Kidney (tissue), 14 donors: Measurements from ENCODE around the gene ACER3. TPM values are rescaled to one million over a fixed set of nuclear protein-coding genes. Genes with fewer than 3 reads are reported as not detected.

Experiments
- DNase-seq, 5 donors: peaks; one replicate each; pipeline ENCODE4 v3.0.0-alpha.2; 2013 to 2020
- FAIRE-seq: peaks from 2 replicates; lab custom pipeline; 2012; peaks lifted over from hg19 to GRCh38; lab: Jason Lieb, UNC
- H3K27ac ChIP-seq, 2 donors: one replicate each; pipeline ENCODE4 v1.7.0; 2013; ENCODE audit warnings: low read depth in 2 of 2, low read length in 2 of 2, inconsistent platforms in 1 of 2
- H3K27me3 ChIP-seq: one replicate; pipeline ENCODE4 v1.7.1; 2013; ENCODE audit warnings: low read length, inconsistent platforms; ENCODE audit not compliant: control insufficient read depth, insufficient read depth
- H3K36me3 ChIP-seq, 3 donors: one replicate each; pipeline versions ENCODE4 v1.7.0 to v1.7.1; 2013; ENCODE audit warnings: low read length in 3 of 3, control low read depth in 1 of 3, inconsistent platforms in 1 of 3; ENCODE audit not compliant: insufficient read depth in 3 of 3, control insufficient read depth in 2 of 3
- H3K4me1 ChIP-seq, 3 donors: one replicate each; pipeline versions ENCODE4 v1.7.0 to v1.7.1; 2013; ENCODE audit warnings: low read length in 3 of 3, inconsistent platforms in 1 of 3, low read depth in 1 of 3; ENCODE audit not compliant: control insufficient read depth in 2 of 3, insufficient read depth in 2 of 3
- H3K4me3 ChIP-seq, 3 donors: one replicate each; pipeline versions ENCODE4 v1.7.0 to v1.8.1; 2013; ENCODE audit warnings: low read length in 3 of 3, control low read depth in 1 of 3, inconsistent platforms in 1 of 3
- H3K9ac ChIP-seq, 3 donors: one replicate each; pipeline versions ENCODE4 v1.7.0 to v1.7.1; 2013; ENCODE audit warnings: low read length in 3 of 3, control low read depth in 1 of 3, inconsistent platforms in 1 of 3
- H3K9me3 ChIP-seq, 3 donors: one replicate each; pipeline versions ENCODE4 v1.7.0 to v1.7.1; 2013; ENCODE audit warnings: low read length in 3 of 3, control low read depth in 1 of 3, inconsistent platforms in 1 of 3; ENCODE audit not compliant: control insufficient read depth in 2 of 3, insufficient read depth in 1 of 3
- intact Hi-C: fragments of 100-400 bp; cut with DNase I; formaldehyde crosslinking; loops from one replicate; pipeline ENCODE4 v1.11.1; 2022
- polyA plus RNA-seq: library from polyadenylated mRNA; stranded (reverse); fragments of 350-450 nt; fragmentation: Illumina TruSeq; extraction: RNeasy Lipid Tissue Mini Kit (QIAGEN cat#74804); gene quantifications from one replicate; pipeline ENCODE4 v1.2.3, GENCODE V29; 2014; ENCODE audit warnings: low read depth, low replicate concordance; ENCODE audit not compliant: insufficient read depth
- total RNA-seq: library from RNA; stranded (reverse); fragmentation: NEBNext Ultra II Directional; extraction: Animal tissue kit (Norgen Biotek cat#: 25700); gene quantifications from one replicate; pipeline ENCODE4 v1.2.1, GENCODE V29; 2021
- TF ChIP-seq, protein P1 (sequence below): IDR thresholded peaks from 3 replicates; pipeline ENCODE4 v1.5.1; 2012; ENCODE audit warnings: mild to moderate bottlenecking, moderate library complexity, borderline replicate concordance; ENCODE audit not compliant: insufficient read depth; ENCODE audit errors: extremely low read depth
- donor health status: control.
- donor health status: control.
- donor health status: control.
- donor health status: control.
- donor health status: control.
- donor health status: DM: yes; HTN: yes; CAD: no.
- donor health status: Normal renal cell carcinoma (clear cell type).

Gene ACER3
- total and polyA plus RNA-seq, 2 donors from 2014 or later = 5.9 to 35.3 TPM

DNA sequence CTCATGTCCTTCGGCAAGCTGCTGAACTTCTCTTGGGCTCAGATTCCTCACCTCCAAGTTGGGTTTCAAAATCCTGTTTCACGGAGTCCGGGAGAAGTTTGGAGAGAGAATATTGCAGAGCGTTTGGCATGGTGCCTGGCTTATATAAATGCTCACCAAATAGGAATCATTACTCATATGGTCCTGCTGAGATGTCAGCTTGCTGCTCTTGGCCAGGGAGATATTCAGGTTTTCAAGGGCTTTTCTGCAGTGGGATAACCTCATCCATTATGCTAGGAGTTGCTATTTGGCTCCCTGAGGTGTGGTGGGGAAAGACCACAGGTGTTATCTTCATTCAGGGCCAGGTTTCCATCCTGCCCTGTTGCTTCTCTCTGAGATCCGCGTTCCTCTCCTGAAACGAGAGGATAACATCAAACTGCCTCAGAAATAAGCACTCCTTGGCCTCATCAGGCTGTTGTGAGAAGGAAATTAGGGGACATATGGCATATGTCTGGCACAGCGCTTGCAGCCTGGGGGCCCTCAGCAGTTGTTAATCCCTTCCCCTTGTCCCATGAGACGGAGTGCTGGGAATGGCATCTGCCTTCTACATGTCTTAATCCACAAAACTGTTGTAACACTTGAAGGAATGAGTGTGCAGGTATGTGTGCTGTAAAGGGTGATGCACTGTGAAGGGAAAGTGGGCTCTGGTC is 29.9 kb upstream of the ACER3 start:
- no peak for FAIRE-seq
- Histone ChIP-seq H3K9ac (no peak overlapping the region), H3K4me1 (no peaks in the 10 kb centered on the region), H3K27me3 (no peaks in the 10 kb centered on the region), H3K9me3 (no peaks in the 10 kb centered on the region), H3K4me3 (no peak overlapping the region), H3K36me3 (no peaks in the 10 kb centered on the region), H3K27ac (no peak overlapping the region)
- intact Hi-C loops = no loop called here
- no peak for DNase-seq
- TF ChIP-seq, protein P1, sequence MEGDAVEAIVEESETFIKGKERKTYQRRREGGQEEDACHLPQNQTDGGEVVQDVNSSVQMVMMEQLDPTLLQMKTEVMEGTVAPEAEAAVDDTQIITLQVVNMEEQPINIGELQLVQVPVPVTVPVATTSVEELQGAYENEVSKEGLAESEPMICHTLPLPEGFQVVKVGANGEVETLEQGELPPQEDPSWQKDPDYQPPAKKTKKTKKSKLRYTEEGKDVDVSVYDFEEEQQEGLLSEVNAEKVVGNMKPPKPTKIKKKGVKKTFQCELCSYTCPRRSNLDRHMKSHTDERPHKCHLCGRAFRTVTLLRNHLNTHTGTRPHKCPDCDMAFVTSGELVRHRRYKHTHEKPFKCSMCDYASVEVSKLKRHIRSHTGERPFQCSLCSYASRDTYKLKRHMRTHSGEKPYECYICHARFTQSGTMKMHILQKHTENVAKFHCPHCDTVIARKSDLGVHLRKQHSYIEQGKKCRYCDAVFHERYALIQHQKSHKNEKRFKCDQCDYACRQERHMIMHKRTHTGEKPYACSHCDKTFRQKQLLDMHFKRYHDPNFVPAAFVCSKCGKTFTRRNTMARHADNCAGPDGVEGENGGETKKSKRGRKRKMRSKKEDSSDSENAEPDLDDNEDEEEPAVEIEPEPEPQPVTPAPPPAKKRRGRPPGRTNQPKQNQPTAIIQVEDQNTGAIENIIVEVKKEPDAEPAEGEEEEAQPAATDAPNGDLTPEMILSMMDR = no peak

DNA sequence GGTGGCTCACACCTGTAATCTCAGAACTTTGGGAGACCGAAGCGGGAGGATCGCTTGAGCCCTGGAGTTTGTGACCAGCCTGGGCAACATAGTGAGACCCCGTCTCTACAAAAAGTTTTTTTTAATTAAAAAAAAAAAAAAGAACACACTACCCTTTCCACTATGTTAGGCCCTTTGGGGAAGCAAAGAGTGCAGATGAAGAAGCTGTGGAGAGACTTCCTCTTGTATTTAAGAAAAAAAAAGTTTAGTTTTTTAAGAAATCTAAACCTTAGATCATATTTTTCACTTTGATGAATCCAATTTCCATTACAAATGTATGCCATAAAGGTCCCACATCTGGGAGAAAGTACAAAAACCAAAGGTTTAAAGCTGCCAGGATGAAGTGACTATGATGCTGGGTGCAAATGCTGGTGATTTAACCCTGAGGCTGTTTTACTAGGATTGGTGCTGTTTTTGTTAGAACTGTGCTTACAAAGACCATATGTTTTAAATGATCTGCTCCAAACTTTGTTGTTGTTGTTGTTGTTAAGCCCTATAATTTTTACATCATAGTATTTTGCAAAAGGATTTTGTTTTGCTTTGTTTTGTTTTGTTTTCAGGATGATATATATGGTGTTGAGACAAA is 28.9 kb upstream of the ACER3 start:
- FAIRE-seq (no peak), DNase-seq (no peak)
- Histone ChIP-seq H3K27ac (no peak overlapping the region), H3K36me3 (no peaks in the 10 kb centered on the region), H3K9ac (no peak overlapping the region), H3K27me3 (no peaks in the 10 kb centered on the region), H3K4me3 (no peak overlapping the region), H3K9me3 (no peaks in the 10 kb centered on the region), H3K4me1 (no peaks in the 10 kb centered on the region)
- TF ChIP-seq, protein P1 = no peak
- intact Hi-C loops = no loop called here

DNA sequence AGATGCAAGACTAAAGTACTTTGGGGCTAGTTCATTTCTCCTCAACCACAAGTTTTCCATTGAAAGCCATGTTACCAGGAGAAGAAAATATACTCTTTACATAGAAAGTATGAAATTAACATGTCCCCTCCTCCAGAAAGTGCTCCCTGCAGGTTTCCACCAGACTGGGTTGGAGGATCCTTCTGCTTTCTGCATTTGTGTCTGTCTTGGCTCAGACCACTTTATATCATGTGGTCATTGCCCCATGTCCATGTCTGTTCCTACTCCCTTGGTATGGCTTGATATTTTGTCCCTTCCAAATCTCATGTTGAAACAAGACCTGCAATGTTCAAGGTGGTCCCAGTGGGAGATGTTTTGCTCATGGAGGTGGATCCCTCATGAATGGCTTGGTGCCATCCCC is 28.4 kb upstream of the ACER3 start:
- DNase-seq = no peak
- H3K4me1 ChIP-seq = peaks cover 0 to 3% (median 0%) of the 10 kb centered on the region in 3 donors
- no peak overlapping the region for H3K27ac ChIP-seq
- no peaks in the 10 kb centered on the region for H3K36me3 ChIP-seq
- no peaks in the 10 kb centered on the region for H3K9me3 ChIP-seq
- H3K27me3 ChIP-seq = no peaks in the 10 kb centered on the region
- H3K9ac ChIP-seq = no peak overlapping the region
- intact Hi-C loops = no loop called here
- no peak for FAIRE-seq
- no peak overlapping the region for H3K4me3 ChIP-seq
- TF ChIP-seq, protein P1 = no peak
